Activated CD4-positive, alpha-beta T cell treated with anti-CD3 and anti-CD28 coated beads, Interleukin-2, amount 50 U/mL, for 24 hours (primary cell): ENCODE data around the gene LYG1.
"Not testable (repeated sequence)": the region's sequence is repeated elsewhere in the genome, so short reads cannot be mapped to it uniquely, and the experiment has no call there.

ENCODE experiments used
- DNase-seq, 2 donors: peaks; one replicate each; pipeline ENCODE4 v3.0.0-alpha.2; 2020; ENCODE audit warnings: low read depth in 1 of 2, low spot score in 1 of 2

The LYG1 gene

DNA sequence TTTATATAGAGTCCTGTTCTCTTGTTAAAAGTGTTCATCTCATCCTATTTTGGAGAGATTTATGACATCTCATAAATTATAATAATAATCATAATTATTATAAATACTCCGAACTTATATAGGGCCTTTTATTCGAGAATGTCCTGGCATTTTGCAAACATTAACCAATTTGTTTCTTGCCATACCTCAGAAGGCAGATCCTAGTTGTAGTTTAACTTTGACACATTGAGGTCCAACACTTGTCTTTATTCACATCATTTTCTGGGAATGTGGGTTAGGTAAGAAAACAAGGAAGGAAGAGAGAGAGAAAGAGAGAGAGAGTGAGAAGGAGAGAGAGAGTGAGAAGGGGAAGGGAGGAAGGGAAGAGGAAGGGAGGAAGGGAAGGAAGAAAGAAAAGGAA is at the start of gene LYG1:
Gene LYG1, minus strand, starts transcription at position 101 of the 400 bp plus-strand sequence. CDS start 5,527 bp downstream, outside the sequence.
- not testable (repeated sequence) for DNase-seq

DNA sequence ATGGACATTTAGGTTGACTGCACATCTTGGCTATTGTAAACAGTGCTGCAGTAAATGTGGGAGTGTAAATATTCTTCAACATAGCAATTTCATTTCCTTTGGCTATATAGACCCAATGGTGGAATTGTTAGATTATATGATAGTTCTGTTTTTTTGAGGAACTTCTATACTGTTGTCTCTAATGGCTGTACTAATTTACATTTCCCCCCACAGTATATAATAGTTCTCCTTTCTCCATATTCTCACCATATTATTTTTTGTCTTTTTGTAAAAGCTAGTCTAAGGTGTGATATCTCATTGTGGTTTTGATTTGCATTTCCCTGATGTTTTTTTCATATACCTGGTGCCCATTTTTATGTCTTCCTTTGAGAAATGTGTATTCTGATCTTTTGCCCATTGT is 49.2 kb upstream of the LYG1 start:
- no peak for DNase-seq

GRCh38 chr2:99348173-99348572 is 47.2 kb upstream of the LYG1 start:
- DNase-seq, result no peak

- DNase-seq, result no peak
These were observed 45.2 kb upstream of the LYG1 start for GRCh38 chr2:99346218-99346617.

- not testable (repeated sequence) for DNase-seq
These were observed 44.4 kb upstream of the LYG1 start for GRCh38 chr2:99345446-99345845.

DNA sequence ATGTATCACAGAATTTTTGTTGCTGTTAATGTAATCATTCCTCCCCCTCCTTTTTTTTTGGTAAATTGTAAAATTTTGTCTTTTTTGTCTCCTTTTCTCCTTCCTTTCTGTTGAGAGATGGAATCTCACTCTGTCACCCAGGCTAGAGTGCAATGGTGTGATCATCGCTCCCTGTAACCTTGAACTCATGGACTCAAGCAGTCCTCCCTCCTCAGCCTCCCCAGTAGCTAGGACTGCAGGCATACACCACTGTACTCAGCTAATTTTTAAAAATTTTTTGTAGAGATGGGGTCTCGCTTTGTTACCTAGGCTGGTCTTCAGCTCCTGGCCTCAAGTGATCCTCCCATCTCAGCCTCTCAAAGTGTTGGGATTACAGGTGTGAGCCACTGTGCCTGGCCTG is 41.5 kb upstream of the LYG1 start:
- no peak for DNase-seq

GRCh38 chr2:99340669-99341236 is 39.8 kb upstream of the LYG1 start:
- DNase-seq, result no peak

- DNase-seq, result peak in 1 of 2 donors; percentile 3
These were observed 37.1 kb upstream of the LYG1 start for GRCh38 chr2:99338029-99338585.

DNA sequence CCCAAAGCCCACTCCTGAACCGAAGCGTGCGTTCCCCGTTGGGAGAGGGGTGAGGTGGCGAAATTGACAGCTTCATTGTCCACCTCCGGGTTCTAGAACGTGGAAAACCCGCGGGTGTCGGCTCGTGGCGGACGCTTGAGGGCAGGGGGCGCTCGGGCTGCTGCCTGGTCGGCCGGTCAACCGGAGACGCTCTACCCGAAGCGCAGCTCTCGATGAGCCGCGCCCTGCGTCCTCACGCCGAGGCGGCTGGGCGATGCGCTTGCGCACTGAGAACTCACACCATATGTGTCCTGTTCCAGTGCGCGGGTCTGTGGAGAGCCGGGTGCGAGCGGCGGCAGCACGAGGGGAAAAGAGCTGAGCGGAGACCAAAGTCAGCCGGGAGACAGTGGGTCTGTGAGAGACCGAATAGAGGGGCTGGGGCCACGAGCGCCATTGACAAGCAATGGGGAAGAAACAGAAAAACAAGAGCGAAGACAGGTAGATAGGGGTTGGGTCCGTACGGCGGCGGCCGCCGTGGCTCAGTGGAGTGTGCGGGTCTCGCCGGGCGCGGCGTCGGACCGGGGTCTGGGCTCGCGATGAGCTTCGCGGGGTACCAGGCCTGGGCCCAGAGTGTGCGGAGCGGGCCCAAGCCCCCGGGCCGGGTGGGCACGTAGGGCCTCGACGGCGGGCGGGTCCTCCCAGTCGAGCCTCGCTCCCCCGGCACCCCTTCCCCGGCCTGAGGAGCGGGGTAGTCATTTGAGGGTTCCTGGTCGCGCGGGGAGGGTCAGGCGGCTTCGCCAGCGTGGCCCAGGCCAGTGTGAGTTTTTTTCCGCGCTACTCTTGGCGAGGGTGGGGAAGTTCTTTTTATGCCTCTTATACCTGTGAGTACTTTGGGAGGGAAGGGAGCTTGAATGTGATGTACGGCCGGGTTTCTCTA is 36.4 kb upstream of the LYG1 start, which contains the start of gene EIF5B:
Gene EIF5B, plus strand, starts transcription at position 277 of the 916 bp plus-strand sequence. Its CDS starts 166 bp downstream, at position 443.
- peak; percentile 85 to 92 for DNase-seq

- no peak for DNase-seq
These were observed 35.8 kb upstream of the LYG1 start for GRCh38 chr2:99336804-99337112.

GRCh38 chr2:99335911-99336803 is 35.2 kb upstream of the LYG1 start, which contains the start of gene TXNDC9:
TSS of gene TXNDC9 (minus strand) at chr2:99336333. CDS start at chr2:99333210, 3,123 bp downstream.
- peak; percentile 90 to 98 for DNase-seq

- no peak for DNase-seq
These were observed 24.4 kb upstream of the LYG1 start for GRCh38 chr2:99325384-99325783.

DNA sequence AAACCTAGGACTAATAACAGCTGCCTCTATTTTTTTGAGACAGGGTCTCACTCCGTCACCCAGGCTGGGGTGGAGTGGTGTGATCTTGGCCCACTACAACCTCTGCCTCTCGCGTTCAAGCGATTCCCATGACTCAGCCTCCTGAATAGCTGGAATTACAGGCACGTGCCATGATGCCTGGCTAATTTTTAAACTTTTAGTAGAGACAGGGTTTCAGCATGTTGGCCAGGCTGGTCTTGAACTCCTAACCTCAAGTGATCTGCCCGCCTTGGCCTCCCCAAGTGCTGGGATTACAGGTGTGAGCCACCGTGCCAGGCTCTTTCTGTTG is 16.8 kb upstream of the LYG1 start:
- not testable (repeated sequence) for DNase-seq

DNA sequence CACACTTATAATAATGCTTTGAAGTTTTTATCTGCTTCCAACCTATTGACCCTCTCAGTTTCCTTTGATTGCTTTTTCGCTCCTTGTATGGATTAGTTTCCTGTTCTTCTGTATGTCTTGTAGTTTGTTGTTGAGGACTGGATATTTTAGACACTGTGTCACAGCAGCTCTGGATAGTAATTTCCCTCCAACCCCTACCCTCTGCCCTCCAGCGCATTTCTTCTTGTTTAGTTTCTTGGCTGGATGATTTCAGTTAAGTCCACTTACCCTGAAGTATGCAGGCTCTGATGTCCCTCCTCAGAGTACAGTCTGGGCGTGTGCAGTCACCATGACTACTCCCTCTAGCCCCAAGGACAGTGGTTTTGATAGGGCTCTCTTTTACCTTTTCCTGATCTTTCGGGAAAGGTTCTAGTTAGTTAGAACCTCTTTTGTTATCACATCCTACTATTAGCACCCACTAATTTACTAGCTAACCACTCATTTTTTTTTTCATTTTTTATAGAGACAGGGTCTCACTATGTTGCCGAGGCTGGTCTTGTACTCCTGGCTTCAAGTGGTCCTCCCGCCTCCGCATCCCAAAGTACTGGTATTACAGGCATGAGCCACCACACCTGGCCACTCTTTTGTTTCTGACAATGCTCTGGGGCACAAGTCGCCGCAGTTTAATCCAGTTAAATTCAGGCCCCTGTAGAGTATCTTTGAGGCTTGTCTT is 16.3 kb upstream of the LYG1 start:
- DNase-seq, result no peak

- no peak for DNase-seq
These were observed 1.4 kb downstream of the LYG1 start for GRCh38 chr2:99299580-99299979.

GRCh38 chr2:99297994-99298393 is 3.0 kb downstream of the LYG1 start:
- DNase-seq, result no peak

- no peak for DNase-seq
These were observed 15.5 kb downstream of the LYG1 start for GRCh38 chr2:99285526-99285925.

GRCh38 chr2:99279969-99280695 is 20.9 kb downstream of the LYG1 start:
- no peak for DNase-seq

DNA sequence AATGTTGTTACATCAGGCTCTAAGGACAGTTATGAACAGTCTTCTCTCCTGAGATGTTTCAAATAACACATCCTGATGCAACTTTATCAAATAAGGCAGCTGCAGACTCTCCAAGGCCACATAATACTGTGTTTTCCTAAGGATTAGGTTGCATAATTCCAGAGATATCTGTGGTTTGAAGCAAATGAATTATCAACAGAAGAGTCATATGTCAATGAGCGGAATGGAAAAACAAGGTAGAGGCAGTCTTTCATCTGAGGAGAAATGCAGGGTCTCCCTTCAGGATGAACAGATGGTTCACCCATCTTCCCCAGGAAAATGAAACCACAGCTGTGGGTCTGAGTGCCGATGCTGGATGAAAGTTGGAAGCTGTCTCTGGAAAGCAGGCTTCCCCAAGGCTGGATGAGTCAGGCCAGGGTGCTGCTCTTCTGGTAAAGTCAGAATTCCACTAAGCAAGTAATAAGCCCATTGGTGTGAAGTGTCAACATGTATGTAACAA is 22.2 kb downstream of the LYG1 start:
- DNase-seq, result no peak
